NK-92 treated with Interleukin-12 subunit alpha and Interleukin-12 subunit beta, amount 100 ng/mL, for 24 hours (cell line): ENCODE results near the gene GOLT1A.

Experiments used
- DNase-seq: peaks from one replicate; lab custom pipeline; 2025; lab: John Stamatoyannopoulos, UW

GOLT1A gene

DNA sequence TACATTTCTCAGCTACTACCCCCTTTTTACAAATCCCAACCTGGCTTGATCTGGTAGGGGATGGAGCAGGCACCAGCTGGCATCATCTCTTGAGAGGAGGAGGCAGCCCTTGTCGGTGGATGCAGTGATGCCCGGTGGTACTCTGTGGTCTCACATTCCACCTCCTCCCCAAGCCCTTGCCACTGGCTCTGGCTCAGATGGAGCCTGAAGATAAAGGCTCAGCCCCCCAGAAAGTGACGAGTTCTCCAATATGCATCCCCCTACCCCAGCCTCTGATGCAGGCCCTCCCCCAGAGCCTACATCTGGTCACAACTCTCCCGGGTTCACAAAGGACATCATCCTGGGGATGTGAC, 3.8 kb upstream of the GOLT1A start:
- DNase-seq = no peak

DNA sequence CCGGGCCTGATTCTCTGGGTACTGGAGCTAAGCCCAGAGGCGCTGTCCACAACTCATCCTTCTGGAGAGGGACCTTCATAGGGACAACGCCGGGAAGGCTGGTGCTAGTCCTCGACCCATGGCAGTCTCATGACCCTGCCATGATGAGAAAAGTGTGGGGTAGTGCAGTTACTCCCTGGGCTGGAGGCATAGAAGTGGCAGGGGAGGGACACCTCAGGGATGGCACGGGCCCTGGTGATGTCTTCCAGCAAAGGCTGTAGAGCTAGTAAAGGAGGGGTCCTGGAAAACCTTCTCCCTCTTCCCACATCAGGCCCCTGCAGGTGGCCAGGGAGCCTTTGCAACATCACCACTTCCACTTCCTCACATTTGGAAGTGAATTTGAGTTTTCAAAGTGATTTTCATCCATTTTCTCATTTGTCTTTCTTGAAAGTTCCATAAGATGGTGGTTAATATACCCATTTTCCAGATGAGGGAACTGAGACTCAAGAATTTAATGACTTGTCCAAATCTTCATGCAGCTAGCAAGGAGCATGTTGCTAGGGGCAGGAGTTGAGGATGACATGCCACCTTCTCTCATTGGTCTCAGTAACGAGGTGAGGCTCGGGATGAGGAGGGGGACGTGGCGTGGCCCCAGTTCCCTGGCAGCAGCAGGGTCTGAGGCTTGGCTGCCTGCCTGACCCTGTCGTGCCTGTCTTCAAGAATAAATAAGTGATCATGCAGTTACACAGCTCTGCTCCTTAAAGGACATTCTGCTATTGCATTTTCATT, 3.3 kb upstream of the GOLT1A start:
- DNase-seq = no peak

- DNase-seq = no peak
Measured at GRCh38 chr1:204216236-204216635, 2.4 kb upstream of the GOLT1A start.

GRCh38 chr1:204212715-204213114, 1.1 kb downstream of the GOLT1A start:
- no peak for DNase-seq

GRCh38 chr1:204211046-204211445, 2.7 kb downstream of the GOLT1A start:
- no peak for DNase-seq

GRCh38 chr1:204207136-204207616, 6.6 kb downstream of the GOLT1A start:
- DNase-seq = no peak

- DNase-seq = no peak
Measured at GRCh38 chr1:204206121-204206520, 7.7 kb downstream of the GOLT1A start.

- no peak for DNase-seq
Measured at GRCh38 chr1:204205486-204205885, 8.3 kb downstream of the GOLT1A start.

GRCh38 chr1:204204944-204205343, 8.8 kb downstream of the GOLT1A start:
- DNase-seq = no peak

DNA sequence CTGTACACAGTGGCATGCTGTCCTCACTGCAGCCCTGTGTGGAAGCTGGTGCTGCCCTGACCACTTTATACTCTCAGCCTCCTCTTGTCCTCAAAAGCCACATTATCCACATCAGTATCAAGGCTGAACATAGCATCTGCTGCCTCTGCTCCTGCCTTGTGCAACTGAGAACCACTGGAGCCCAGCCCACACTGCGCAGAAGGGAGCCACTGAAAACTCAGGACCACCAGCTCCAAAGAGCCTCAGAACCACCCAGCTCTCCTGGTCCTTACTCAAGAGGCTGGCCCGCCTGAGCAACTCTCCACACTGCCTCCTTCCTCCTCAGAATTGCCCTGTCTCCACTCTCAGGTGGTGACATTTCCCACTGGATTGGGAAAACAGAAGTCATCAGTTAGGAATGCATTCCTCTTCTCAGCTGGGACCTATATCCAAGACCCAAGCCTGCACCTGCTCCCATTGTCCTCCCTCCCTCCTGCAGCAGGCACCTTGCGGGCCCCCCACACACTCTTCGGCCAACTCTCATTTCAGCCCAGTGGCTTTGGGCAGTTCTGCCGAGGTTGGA, 10.5 kb downstream of the GOLT1A start:
- DNase-seq = no peak

DNA sequence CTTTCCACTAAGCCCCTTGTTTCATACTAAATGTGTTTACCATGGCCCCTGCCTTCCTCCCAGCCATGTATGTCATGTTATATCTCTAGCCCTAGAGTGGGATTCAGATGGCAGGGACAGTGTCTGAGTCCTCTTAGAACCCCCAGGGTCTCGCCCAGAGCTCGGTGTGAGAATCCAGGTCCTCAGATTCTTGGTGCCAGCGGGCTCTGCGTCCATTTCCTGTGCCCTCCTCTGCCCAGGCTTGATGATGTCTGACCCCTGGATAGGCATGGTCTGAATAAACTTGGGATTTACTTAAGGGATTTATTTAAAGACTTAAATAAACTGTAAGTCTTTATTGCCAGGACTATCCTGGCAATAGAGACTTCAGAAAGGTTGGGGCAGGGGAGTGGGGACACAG, 11.3 kb downstream of the GOLT1A start:
- DNase-seq = no peak

GRCh38 chr1:204201348-204202040, 12.3 kb downstream of the GOLT1A start:
- DNase-seq = no peak

- no peak for DNase-seq
Measured at GRCh38 chr1:204199579-204199978, 14.2 kb downstream of the GOLT1A start.

- no peak for DNase-seq
Measured at GRCh38 chr1:204198348-204199340, 15.1 kb downstream of the GOLT1A start.

DNA sequence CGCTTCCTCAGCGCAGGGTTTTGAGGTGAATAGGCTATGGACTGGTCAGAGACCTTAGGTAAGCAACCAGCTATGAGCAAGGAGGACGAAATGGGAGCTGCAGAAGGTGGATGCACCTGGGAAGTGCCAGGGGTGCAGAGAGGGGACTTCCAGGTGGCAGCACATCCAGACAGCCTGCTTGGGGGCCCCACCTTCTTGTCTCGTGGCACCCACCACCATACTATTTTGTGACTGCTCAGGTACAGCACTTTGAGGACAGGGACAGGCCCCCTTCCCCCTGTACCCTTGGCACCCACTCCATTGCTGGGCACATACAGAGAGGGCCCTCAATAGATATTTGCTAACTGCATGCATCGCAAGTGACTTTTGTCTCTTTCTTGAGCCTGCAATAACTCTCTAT, 16.7 kb downstream of the GOLT1A start:
- DNase-seq = no peak

DNA sequence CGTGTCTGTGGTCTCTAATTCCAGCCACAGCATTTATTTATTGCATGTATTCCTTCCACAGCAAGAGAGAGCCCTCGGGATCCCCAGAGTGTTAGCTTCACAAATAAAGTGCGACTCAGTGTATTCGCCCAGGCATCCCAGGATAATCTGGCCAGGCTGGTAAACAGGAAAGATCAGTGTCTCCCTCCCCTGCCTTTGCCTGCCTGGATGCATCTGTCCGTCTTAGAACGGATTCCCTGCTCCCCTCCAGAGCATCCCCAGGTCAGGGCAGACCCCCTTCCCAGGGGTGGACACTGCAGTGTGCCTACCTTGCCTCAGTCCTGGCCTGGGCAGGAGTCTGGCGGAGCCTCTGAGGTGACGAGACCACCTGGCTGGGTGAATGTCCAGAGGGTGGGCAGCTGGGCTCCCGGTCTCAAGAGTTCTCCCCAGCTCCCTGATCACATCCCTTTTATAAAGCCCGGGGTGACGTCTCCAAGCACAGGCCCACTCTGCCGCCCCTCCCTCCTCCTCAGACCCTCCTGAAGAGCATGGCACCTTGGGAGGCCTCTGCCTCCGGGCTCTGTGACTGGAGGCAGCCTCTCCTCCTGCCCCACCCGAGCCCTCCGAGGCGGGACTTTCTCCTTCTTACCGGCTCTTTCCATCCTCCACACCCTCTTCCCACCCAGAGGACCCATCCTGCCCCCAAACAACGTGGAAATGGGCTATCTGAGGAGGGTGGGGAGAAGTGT, 17.6 kb downstream of the GOLT1A start, which contains the start of gene KISS1:
Gene KISS1 (minus strand): TSS at position 424 of the 728 bp plus-strand sequence. CDS start 3,615 bp downstream, outside the sequence.
- DNase-seq = no peak

DNA sequence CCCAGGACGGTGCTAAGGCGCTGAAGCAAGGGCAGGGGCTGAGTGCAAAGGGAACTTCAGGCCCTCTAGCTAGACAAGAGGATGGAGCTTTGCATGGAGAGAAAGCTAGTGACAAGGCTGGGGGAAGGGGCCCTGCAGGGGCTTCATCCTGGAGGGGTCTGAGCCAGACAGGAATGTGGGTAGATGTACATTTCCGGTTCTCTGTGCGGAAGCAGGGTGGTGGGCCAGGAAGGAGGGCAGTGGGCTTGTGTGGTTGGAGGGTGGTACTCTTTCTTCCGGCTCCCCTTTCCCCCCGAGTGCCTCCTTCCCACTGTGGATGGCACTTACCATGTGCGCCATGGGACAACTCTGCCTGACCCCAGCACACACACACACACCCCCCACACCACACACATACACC, 19.0 kb downstream of the GOLT1A start:
- DNase-seq = no peak

DNA sequence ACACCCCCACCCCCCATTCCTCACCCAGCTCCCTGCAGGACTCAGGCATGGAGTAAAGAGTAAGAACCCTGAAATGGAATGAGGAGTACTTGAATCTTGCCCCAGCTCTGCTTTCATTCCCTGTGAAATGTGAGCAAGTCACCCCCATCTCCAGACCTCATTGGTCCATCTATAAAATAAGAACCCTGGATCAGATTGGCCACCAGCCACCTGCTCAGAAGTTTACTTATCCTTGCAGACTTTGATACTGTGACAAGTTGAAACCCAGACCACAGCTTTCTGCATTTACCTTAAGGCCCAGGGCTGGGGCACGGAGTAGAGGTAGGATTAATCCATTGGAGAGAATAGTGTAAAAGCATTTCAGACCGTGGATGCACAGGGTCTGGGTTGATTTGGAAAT, 19.7 kb downstream of the GOLT1A start:
- DNase-seq = no peak

DNA sequence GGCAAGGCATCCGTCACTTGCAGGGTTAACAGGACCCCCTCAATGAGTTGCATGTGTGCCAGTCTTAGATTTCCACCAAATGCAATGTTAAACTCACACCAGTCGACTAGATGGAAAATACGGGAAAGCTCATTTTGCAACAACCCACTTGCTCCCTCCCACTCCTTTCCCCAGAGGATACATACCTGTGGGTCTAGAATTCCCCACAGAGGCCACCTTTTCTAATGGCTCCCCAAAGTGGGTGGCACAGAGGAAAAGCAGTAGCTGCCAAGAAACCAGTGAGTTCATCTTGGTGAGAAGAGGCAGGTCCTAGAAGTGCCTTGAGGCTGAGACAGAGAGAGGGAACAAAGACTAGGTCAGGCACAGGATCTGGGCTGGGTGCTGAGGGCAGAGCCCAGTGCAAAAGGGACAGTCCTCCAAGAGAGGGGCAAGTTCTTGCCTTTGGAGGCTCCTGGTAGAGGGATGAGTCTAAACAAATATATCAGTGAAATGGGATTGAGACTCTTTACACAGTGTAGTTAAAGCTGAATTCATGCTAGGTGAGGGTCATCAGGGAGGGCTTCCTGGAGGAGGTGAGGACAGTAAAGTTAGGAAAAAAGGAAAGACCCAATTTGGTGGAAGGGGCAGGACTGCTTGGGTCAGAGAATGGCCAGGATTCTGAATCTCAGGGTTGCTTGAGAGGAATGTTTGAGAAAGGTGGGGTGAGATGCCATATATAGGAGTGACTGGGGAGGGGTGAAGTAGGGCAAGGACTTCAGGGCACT, 21.0 kb downstream of the GOLT1A start:
- DNase-seq = no peak

DNA sequence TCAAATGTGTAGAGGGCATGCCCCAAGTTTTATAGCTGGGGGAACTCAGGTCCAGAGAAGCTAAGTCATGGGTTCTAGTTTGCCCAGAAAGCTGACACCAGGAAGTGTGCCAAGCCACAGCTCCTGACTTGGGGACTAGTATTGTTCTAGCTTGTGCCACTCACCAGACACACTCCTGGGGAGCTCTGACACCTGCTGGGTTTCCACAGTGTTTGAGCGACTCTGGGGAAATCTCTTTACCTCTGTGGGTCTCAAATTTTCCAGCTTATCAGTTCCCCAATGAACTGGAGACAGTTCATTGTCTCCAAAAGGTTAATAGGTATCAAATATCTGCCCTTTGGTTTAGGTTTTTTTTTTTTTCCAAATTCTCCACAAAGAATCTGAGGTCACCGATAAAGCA, 21.7 kb downstream of the GOLT1A start:
- DNase-seq = no peak
